Fibroblast of pulmonary artery (primary cell): ENCODE results near the gene ASAH2B.
"Not testable (repeated sequence)": the region's sequence is repeated elsewhere in the genome, so short reads cannot be mapped to it uniquely, and the experiment has no call there.

Experiments used
- DNase-seq: peaks from one replicate; pipeline ENCODE4 v3.0.0-alpha.2; 2010; ENCODE audit warnings: low read depth
- H3K4me3 ChIP-seq: replicated peaks from 2 replicates; pipeline ENCODE4 v1.5.1; 2011; ENCODE audit warnings: low read depth, mild to moderate bottlenecking, control low read depth, low read length, moderate library complexity
- TF ChIP-seq, protein P1 (sequence below): IDR thresholded peaks from 2 replicates; pipeline ENCODE4 v1.5.1; 2011; ENCODE audit warnings: mild to moderate bottlenecking, control low read depth, low read length, inconsistent platforms; ENCODE audit errors: missing control alignments

Gene ASAH2B

DNA sequence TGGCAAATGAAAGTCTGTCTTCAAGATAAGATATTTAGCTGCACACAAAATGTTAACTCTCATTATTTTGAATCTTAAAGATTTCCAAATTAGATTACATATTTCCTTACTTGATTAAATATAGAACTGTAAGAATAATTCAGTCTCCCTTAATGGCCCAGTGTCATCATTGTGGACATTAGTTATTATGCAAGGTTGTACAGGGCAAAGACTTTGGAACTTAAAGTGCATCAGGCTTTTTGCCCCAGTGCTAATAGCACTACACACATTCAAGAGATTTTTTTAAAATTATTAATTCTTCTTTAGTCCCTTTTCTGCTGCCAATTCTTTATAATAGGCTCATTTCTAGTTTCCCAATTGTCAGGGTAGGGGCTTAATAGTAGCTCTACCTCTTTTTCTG lies 42.3 kb downstream of the ASAH2B start:
- not testable (repeated sequence) for H3K4me3 ChIP-seq, DNase-seq

GRCh38 chr10:50787962-50788361 lies 48.2 kb downstream of the ASAH2B start:
- DNase-seq = not testable (repeated sequence)

GRCh38 chr10:50788951-50789945 lies 49.5 kb downstream of the ASAH2B start:
- DNase-seq = peak; percentile 74
- TF ChIP-seq, protein P1, sequence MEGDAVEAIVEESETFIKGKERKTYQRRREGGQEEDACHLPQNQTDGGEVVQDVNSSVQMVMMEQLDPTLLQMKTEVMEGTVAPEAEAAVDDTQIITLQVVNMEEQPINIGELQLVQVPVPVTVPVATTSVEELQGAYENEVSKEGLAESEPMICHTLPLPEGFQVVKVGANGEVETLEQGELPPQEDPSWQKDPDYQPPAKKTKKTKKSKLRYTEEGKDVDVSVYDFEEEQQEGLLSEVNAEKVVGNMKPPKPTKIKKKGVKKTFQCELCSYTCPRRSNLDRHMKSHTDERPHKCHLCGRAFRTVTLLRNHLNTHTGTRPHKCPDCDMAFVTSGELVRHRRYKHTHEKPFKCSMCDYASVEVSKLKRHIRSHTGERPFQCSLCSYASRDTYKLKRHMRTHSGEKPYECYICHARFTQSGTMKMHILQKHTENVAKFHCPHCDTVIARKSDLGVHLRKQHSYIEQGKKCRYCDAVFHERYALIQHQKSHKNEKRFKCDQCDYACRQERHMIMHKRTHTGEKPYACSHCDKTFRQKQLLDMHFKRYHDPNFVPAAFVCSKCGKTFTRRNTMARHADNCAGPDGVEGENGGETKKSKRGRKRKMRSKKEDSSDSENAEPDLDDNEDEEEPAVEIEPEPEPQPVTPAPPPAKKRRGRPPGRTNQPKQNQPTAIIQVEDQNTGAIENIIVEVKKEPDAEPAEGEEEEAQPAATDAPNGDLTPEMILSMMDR = peak; percentile 65
- H3K4me3 ChIP-seq = no peak overlapping the region

More at GRCh38 chr10:50787962-50788361, 48.2 kb downstream of the ASAH2B start:
- H3K4me3 ChIP-seq = not testable (repeated sequence)

- TF ChIP-seq, protein P1 = no peak
- DNase-seq = no peak
- H3K4me3 ChIP-seq = no peak overlapping the region
Observed at GRCh38 chr10:50794490-50794889, 54.8 kb downstream of the ASAH2B start.

DNA sequence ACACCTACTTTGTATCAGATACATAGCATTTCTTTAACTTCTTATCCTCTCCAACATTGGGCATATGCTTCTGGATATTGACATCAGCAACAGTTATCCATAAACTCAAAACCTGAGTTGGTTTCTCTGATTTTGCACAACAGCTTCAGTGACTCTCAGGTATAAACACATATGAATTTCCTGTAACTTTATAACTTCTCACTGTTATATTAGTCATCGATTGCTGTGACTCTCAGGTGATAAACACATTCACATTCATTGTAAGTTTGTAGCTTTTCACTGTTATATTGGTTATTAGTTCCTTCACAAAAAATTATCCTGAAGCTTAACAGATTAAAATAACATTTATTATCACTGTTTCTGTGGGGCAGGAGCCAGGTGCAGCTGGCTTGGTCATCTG lies 57.0 kb downstream of the ASAH2B start:
- no peak for DNase-seq
- no peak overlapping the region for H3K4me3 ChIP-seq
- TF ChIP-seq, protein P1 = no peak

GRCh38 chr10:50798297-50798696 lies 58.6 kb downstream of the ASAH2B start:
- TF ChIP-seq, protein P1 = no peak
- H3K4me3 ChIP-seq = no peak overlapping the region
- no peak for DNase-seq

DNA sequence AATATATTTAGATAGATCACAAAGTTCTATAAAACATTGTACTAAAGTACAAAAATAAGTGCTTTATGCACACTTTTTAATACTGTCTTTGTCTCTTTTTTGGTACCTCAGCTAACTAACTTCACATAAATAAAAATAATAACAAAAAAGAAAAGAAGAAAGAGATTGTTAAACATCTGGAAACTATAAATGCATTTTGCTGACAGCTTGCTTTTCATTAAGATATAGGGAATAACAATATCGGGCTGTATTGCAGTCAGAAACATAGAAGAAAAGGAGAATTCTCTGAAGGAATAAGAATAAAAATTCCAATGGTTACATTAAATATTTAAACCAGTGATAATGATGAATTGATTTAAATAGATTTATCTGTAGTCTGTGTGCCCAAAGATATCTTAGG lies 59.9 kb downstream of the ASAH2B start:
- no peak overlapping the region for H3K4me3 ChIP-seq
- TF ChIP-seq, protein P1 = no peak
- no peak for DNase-seq
